ENCODE measurements around the gene AFF3.

The AFF3 gene

GRCh38 chr2:99854236-99854852, 288.0 kb downstream of the AFF3 start:
- no peak for DNase-seq (ENCODE audit: low spot score)

DNA sequence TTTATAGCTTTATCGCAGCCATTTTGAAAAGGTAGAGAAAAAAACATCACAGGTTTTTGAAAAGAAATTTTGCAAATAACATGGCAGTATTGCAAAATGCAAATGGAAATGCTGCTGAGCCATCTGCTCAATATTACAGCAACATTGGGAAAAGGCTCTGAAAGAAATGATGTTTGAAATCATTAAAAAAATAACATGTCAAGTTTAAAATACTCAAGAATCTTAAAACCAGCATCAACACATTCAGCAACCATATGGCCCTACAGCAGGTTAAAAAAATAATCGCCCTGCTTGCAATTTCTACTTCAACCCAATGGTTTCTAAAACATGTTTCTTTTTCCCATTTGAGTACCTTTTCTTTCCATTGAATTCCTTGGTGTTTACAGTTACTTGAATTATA, 289.4 kb downstream of the AFF3 start:
- no peak for DNase-seq (ENCODE audit: low spot score)

DNA sequence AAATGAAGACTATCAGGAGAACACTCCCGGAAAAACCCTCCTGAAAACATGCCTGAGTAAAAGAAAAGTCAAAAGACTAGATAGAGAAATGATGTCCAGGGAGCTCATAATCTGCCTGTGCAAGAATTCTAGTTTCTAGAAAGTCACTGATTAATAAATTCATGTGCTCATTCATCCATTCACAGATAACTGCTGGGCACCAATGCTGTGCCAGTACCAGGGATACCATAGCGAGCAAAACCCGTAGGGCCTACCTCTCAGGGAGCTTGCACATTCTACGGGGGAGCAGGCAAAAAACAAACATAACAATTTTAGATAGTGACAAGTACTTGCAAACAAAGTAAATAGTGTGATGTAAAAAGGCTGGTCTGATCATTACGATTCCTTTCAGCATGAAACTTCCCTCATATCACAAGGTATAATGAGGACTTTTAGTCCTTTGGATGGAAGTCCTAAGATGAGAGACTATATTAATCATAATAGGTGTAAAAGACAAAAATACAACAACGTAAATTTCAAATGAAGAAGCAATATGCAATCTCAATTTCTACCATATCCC, 289.9 kb downstream of the AFF3 start:
- DNase-seq (ENCODE audit: low spot score): no peak

DNA sequence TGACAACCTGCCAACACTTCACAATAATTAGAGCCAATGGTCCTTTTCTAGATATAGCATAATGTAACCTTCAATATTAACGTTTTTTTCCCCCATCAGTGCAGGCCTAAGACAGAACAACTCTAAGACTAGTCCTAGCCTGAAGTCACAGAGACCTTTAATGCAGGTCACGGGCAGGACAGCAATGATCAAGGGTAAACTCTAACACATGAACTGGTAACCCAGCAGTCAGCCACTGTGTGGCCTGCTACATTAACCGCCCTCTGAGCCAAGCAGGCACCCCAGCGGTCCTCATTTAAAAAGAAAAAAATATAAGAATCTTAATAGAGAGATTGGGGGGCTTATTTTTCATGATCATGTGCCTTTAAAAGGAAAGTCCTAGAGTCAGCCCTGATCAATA, 290.6 kb downstream of the AFF3 start:
- no peak for DNase-seq (ENCODE audit: low spot score)

DNA sequence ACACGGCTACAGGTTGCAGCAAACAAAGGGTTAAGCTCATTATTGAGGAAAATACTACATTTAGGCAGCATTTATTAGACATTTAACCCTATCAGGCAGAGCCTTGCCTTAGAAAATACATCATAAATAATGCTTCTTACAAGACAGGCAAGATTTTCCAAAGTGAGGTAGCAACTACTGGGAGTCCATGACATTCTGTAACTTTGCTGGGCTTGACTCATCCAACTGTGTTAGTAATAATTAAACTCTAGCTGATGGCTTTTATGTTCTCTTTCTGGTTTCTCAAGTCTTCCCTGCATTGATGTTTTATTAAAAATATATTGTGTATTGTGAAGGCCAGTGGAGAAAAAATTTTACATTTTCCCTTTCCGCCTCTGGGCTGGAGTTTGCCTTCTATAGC, 291.3 kb downstream of the AFF3 start:
- DNase-seq (ENCODE audit: low spot score): no peak

GRCh38 chr2:99850084-99850710, 292.2 kb downstream of the AFF3 start:
- DNase-seq (ENCODE audit: low spot score): no peak

GRCh38 chr2:99846462-99847107, 295.8 kb downstream of the AFF3 start:
- no peak for DNase-seq (ENCODE audit: low spot score)

DNA sequence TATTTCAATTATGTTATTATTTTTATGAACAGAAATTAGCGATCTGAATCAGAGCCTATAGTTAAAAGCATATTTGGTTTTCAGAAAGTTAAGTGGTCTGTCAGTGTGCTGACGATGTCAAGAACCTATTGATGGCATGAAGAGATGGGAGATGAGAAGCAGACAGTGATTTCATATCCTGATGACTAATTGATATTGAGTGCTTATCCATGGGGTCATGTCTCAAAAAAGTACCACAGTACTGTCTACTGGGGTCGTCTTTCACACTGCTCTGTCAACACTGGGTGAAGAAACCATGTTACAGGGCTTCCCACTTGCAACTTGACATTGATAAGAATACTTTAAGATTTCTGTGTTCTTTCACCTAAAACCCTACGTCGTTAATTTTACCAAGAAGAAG, 297.1 kb downstream of the AFF3 start:
- DNase-seq (ENCODE audit: low spot score): no peak

DNA sequence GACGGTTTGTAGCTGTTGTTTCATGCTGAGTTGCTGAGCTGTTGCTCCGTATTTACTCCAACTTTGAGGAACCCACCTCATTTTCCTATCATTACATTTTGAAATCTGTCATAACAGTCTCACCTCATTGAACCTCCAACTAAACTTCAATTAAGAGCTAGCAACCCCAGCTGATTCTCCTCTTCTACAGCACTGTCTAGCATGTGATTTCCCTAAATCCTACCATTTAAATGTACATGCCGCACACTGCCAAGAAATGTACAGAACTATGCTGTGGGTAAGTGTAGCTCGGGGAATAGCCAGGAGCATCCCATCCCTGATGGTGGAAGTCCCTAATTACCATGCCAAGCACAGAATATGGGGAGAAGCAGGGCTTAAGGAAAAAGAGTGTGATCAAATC, 299.9 kb downstream of the AFF3 start:
- no peak for DNase-seq (ENCODE audit: low spot score)

DNA sequence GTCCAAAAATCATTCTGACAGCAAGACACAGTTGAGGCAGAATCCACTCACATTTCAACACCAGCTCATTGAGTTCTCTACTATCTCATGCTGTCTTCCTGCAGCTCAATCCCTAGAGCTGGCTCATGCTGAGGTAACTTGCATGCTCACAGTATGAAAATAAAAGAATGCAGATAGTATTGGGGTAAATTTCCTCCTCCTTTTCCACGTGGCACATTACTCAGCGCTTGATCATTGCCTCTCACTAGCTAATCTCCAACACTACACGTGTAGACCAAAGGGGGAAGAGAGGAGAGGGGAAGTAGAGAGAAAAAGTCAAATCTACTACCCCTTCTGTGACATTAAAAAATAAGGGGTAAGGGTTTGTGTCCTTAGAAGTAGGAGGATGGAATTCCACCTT, 300.6 kb downstream of the AFF3 start:
- peak; percentile 55 for DNase-seq (ENCODE audit: low spot score)

DNA sequence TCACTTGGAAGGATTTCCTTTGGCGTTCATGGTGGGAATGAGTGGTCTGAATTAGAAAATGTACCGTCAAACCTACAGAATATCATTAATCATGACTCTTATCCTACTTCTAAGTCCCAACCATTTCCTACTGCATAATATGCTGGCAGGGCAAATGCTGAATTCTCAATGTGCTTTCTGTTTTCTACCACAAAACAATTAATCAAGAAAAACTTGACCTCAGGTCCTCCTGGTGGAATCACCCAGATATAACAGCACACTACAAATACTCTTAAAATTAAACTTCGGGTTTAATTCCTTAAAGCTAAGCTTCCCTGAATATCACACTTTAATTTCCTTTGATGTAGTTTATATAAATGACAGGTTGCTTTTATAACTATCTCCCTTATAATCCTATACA, 301.6 kb downstream of the AFF3 start:
- no peak for DNase-seq (ENCODE audit: low spot score)

DNA sequence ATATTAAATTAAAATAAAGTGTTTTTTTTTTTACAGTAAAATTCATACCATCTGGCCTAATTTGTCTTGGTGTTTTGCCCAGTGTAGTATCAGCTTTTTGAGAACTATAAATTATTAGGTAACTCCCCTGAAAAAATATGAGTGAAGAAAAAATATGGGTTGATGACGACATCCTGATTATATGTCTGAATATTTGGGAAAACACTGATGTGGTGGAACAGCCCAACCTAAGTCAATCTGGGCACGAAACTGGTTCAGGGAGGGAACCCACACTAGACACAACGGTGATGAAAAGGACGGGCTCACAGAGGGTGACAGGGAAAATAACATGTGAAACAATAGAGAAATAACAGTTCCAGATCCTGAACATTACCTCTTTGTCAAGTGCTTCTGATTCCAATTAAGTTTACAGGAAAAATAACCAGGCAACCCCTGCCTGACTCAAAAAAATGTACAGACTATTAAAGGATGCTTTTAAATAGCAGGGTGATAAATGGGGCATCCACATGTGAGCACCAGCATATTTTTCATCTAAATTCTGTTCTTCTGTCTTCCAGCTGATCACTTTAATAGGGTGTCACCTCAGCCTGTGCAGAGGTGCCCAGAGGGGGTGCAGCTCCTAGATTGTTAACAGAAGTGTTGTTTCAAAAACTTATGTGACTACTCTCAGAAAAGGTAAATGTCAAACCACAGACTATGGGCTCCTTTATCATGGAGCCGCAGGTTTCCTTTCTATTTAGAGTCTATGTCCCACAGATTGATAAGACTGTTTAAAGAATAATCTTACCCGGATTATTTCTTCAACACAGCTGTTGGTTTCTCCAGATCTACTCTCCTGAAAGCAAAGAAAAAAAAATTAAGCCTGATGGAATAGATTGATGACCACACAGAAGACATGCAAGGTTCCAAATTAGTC, 305.4 kb downstream of the AFF3 start:
- DNase-seq (ENCODE audit: low spot score): peak; percentile 61

- DNase-seq (ENCODE audit: low spot score): no peak
Measured at GRCh38 chr2:99834426-99834825, 308.0 kb downstream of the AFF3 start.

DNA sequence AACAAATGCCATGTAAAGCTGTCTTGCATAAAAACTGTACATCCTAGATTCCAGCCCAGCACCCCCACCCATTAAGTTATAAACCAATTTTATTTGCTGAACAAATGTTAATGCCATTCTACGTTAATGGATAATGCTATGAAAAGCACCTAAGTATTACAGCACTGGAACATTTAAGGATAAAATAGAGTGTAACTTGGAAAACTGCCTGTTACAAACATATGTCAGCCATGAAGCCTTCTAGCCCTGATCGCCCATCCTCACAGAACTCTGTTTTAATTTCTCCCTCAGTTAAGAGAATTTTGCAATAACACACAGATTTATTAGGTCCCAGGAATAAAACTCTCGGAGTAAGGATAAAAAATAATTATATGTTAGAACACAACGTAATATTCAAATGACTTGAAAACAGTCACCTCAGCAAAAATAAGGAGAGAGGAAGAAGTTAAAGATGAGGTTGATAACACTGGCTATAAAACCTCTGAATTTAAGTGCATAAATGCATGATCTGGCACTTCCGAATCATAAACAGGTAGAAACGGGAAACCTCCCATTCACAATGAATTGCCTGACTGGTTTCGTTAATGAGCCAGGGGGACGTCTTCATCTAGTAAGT, 308.7 kb downstream of the AFF3 start:
- DNase-seq (ENCODE audit: low spot score): no peak

- no peak for DNase-seq (ENCODE audit: low spot score)
Measured at GRCh38 chr2:99832926-99833325, 309.5 kb downstream of the AFF3 start.

- DNase-seq (ENCODE audit: low spot score): no peak
Measured at GRCh38 chr2:99831772-99832171, 310.6 kb downstream of the AFF3 start.

GRCh38 chr2:99827296-99827999, 314.9 kb downstream of the AFF3 start:
- no peak for DNase-seq (ENCODE audit: low spot score)

GRCh38 chr2:99825630-99826029, 316.8 kb downstream of the AFF3 start:
- DNase-seq (ENCODE audit: low spot score): no peak

GRCh38 chr2:99824758-99825157, 317.6 kb downstream of the AFF3 start:
- DNase-seq (ENCODE audit: low spot score): no peak

DNA sequence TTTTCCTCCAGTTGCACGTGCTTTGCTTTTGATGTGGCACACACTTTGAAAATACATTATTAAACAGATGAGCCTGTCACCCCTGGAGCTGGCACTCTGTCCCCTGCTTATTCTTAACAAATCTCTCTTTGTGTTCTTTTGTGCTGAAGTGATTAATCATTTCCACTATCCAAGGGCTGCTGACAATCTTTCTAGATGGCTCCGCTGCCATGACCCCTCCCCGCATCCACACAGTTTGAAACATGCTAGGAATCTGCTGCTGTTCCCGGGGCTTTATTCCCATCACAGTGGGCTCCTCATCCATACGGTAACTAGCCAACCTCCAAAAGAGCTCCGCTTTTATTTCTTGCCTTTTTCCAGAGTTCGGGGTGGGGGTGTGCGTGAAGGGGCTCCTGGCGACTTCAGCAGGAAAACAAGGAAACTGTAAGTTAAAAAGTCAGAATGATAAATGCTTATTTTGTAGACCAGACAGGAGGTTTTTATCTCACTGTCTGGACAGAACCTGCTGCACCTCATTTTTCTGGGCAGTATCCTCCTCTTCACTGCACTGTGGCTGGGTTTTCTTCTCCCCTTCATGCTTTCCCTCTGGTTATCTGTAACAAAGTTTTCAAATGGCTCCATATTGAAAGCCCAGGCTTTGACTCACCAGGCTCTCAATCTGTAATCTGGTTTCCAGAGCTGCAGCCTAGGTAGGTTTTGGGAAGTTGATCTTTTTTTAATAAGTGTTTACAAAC, 319.7 kb downstream of the AFF3 start:
- DNase-seq (ENCODE audit: low spot score): no peak

- no peak for DNase-seq (ENCODE audit: low spot score)
Measured at GRCh38 chr2:99821984-99822383, 320.4 kb downstream of the AFF3 start.

Measured in AG20443 (cell line).